Measurements from ENCODE around the gene MESP1.
A peak's percentile ranks its signal among the peaks of the same experiment; 100 is the strongest.

MESP1 gene

GRCh38 chr15:89758981-89759380, 7.9 kb upstream of the MESP1 start:
- DNase-seq (ENCODE audit: low read depth in 1 of 2, low spot score in 1 of 2) = no peak

DNA sequence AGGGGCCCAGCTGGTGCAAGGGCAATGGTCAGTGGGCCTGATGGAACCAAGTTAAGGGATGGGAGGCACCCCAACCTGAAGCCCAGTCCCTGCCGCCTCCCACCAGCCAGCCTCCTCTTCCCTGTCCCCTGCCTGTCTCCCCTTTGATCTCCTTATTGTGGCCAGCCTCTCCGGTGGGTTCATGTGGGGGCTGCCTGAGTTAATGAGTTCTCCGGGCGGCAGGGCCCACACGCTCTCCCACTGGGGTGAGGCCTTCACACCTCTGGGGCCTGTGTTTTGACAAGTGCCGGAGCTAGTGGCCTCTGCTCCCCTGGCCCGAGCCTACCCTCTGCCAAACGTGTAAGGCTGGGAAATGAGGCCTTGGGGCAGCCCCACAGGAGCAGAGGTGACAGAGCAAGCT, 7.2 kb upstream of the MESP1 start:
- no peak for DNase-seq (ENCODE audit: low read depth in 1 of 2, low spot score in 1 of 2)

DNA sequence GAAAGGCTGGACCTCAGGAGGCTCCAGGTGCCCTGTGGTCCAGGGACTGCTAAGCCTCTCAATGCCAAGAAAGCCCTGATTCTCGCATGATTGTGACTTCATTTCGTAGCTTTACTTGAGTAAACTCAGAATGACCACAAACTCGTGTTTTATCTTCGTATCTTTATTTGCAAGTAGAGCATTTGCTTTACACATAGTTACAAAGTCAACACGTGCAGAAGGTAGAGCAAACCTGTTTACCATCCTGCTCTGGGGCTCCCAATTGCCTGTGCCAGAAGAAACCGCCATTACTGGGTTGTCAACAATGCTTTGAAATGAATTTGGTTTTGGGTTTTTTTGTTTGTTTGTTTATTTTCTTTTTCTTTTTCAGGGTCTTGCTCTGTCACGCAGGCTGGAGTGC, 5.8 kb upstream of the MESP1 start:
- no peak for DNase-seq (ENCODE audit: low read depth in 1 of 2, low spot score in 1 of 2)

- no peak for DNase-seq (ENCODE audit: low read depth in 1 of 2, low spot score in 1 of 2)
Measured at GRCh38 chr15:89755701-89756100, 4.7 kb upstream of the MESP1 start.

- no peak for DNase-seq (ENCODE audit: low read depth in 1 of 2, low spot score in 1 of 2)
Measured at GRCh38 chr15:89754361-89755154, 3.5 kb upstream of the MESP1 start.

DNA sequence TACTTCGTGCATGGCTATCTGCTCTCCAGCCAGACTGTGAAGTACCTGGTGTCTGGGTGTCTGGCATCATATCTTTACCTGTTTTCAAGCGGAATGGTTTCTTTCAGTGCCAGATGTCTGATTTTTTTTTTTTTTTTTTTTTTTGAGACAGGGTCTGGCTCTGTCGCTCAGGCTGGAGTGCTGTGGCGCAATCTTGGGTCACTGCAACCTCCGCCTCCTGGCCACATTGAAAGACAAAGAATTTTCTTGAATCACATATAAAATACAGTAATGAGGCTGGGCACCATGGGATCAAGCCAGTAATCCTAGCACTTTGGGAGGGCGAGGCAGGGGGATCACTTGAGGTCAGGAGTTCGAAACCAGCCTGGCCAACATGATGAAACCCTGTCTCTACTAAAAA, 2.8 kb upstream of the MESP1 start:
- no peak for DNase-seq (ENCODE audit: low read depth in 1 of 2, low spot score in 1 of 2)

- no peak for DNase-seq (ENCODE audit: low read depth in 1 of 2, low spot score in 1 of 2)
Measured at GRCh38 chr15:89751748-89752147, 699 bp upstream of the MESP1 start.

- DNase-seq (ENCODE audit: low read depth in 1 of 2, low spot score in 1 of 2) = no peak
Measured at GRCh38 chr15:89749951-89750559, 994 bp downstream of the MESP1 start.

GRCh38 chr15:89749526-89749925, 1.5 kb downstream of the MESP1 start:
- DNase-seq (ENCODE audit: low read depth in 1 of 2, low spot score in 1 of 2) = no peak

- no peak for DNase-seq (ENCODE audit: low read depth in 1 of 2, low spot score in 1 of 2)
Measured at GRCh38 chr15:89749054-89749453, 2.0 kb downstream of the MESP1 start.

GRCh38 chr15:89747708-89748682, 3.1 kb downstream of the MESP1 start:
- DNase-seq (ENCODE audit: low read depth in 1 of 2, low spot score in 1 of 2) = no peak

DNA sequence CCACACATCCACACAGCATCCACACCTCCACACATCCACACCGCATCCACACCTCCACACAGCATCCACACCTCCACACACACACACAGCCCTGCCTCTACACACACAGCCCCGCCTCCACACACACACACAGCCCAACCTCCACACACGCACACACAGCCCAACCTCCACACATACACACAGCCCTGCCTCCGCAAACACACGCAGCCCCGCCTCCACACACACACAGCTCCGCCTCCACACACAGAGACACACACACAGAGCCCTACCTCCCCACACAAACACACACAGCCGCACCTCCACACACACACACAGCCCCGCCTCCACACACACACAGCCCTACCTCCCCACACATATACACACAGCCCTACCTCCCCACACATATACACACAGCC, 4.7 kb downstream of the MESP1 start:
- DNase-seq (ENCODE audit: low read depth in 1 of 2, low spot score in 1 of 2) = no peak

- no peak for DNase-seq (ENCODE audit: low read depth in 1 of 2, low spot score in 1 of 2)
Measured at GRCh38 chr15:89745768-89746167, 5.3 kb downstream of the MESP1 start.

DNA sequence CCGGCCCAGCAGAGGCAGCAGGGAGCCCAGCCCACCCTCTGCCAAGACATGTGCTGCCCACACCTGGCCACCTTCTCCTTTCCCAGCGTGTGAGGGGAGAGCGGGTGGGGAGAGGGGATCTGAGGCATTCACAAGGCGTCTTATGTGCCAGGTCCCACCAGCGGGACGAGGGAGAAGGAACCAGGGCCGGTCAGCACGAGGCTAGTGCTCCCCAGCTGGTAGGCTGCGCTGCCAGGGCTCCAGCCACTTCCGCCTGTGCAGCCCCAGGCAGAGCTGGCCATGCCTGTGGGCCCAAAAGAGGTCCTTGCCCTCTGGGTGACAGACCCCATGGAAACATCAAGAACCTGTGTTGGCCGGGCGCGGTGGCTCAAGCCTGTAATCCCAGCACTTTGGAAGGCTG, 5.9 kb downstream of the MESP1 start:
- no peak for DNase-seq (ENCODE audit: low read depth in 1 of 2, low spot score in 1 of 2)

DNA sequence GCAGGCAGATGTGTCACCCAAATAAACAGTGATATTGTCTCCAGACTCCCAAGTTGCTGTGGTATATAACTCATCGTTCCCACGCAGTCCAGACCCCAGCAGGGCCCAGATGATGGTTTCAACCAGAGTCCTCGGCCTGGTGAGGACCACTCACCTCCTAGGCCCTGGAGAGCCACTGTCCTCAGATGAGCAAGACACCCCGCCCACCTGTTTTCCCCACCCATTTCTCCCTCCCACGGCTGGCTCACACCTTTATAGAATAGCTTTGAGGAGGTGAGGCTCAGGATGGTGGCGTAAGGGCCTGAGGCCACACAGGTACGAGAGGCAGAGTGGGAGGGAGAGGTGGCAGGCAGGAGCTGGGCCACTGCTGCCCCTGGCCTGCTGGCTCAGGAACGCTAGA, 7.5 kb downstream of the MESP1 start:
- DNase-seq (ENCODE audit: low read depth in 1 of 2, low spot score in 1 of 2) = no peak

DNA sequence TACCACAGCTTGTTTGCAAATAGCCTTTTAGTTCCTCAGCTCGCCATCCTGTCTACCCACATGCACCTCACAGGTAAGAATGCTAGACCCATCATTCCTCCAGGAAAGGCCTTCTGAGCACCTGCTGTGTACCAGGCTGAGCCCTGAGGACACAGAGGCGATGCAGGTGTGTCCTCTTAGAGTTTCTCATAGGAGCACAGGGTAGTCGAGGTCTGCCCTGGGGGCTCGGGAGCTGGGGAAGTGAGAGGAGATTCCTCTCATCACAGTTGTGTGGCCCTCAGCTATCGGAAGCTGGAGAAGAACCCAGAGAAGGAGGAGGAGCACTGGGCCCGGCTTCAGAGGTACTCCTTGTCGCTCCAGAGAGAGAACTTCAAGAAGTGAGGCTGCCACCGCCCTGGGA, 8.0 kb downstream of the MESP1 start:
- no peak for DNase-seq (ENCODE audit: low read depth in 1 of 2, low spot score in 1 of 2)

GRCh38 chr15:89740137-89740536, 10.9 kb downstream of the MESP1 start:
- DNase-seq (ENCODE audit: low read depth in 1 of 2, low spot score in 1 of 2) = peak; percentile 5 to 21

DNA sequence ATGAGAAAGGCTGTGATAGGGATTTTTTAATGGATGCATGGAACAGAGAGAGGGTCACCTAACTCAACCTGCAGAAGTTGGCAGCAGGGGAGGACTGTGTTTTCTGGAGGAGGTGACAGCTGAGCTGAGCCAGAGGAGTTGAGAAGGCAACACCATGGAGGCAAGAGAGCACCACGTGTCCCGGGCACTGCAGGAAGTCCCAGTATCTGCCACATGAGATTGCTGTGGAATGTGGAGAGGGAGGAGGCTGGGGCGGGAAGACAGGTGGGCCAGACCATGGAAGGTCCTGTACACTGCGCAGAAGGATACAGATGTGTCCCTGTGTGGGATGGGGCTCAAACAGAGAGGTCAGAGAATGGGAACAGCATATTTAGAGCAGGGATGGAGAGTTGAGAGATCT, 15.3 kb downstream of the MESP1 start:
- DNase-seq (ENCODE audit: low read depth in 1 of 2, low spot score in 1 of 2) = no peak

- no peak for DNase-seq (ENCODE audit: low read depth in 1 of 2, low spot score in 1 of 2)
Measured at GRCh38 chr15:89732451-89733172, 18.4 kb downstream of the MESP1 start.

GRCh38 chr15:89731275-89731674, 19.8 kb downstream of the MESP1 start:
- no peak for DNase-seq (ENCODE audit: low read depth in 1 of 2, low spot score in 1 of 2)

DNA sequence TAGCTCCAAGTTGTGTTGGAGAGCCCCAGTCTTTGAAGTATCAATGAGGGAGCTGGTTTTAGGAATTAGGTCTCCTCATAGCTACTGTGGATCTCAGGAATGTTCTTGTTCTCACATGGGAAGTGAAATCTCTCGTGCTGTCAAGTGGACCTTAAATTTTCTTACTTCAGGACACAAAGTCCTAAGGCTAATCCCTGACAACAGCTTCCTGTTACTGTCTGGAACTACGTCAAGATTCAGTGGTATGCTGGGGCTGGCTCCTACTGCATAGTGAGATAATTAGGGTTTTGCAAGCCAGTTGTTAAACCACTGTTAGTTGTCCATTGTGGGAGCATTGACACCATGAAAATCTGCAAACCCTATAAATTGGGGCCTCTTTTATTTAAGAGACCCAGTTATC, 22.8 kb downstream of the MESP1 start:
- DNase-seq (ENCODE audit: low read depth in 1 of 2, low spot score in 1 of 2) = no peak
